Measurements from ENCODE around the gene LIFR. TPM values are rescaled to one million over a fixed set of nuclear protein-coding genes. Genes with fewer than 3 reads are reported as not detected.

The LIFR gene
- total RNA-seq, 2 donors from 2014 or later = 68.5 to 120 TPM

- Histone ChIP-seq H3K27ac (no peak overlapping the region), H3K4me1 (replicated peaks) (no peaks in the 10 kb centered on the region), H3K4me3 (no peak overlapping the region), H3K27me3 (replicated peaks; ENCODE audit: insufficient read depth) (no peaks in the 10 kb centered on the region), H3K36me3 (no peaks in the 10 kb centered on the region), H3K9me3 (no peaks in the 10 kb centered on the region)
- intact Hi-C loops (cut with DNase I) = no loop called here
- DNase-seq (ENCODE audit: low spot score) = no peak
- 92% methylated on average over 1 of the region's 1 CpG for WGBS
- TF ChIP-seq CTCF (IDR thresholded peaks at IDR 0.05) (no peak), POLR2AphosphoS5 (IDR thresholded peaks at IDR 0.05) (no peak), POLR2A (IDR thresholded peaks at IDR 0.05) (no peak)
Observed at GRCh38 chr5:38438757-38439156, 117.7 kb downstream of the LIFR start.

- H3K9me3 ChIP-seq = no peaks in the 10 kb centered on the region
- no peak for TF ChIP-seq CTCF (IDR thresholded peaks at IDR 0.05)
- TF ChIP-seq POLR2A (IDR thresholded peaks at IDR 0.05) = no peak
- no peak for TF ChIP-seq POLR2AphosphoS5 (IDR thresholded peaks at IDR 0.05)
- intact Hi-C loops (cut with DNase I) = no loop called here
- 77% methylated on average over 7 of the region's 7 CpGs for WGBS
- no peaks in the 10 kb centered on the region for H3K27me3 ChIP-seq (replicated peaks; ENCODE audit: insufficient read depth)
- H3K4me1 ChIP-seq (replicated peaks) = no peaks in the 10 kb centered on the region
- no peaks in the 10 kb centered on the region for H3K36me3 ChIP-seq
- no peak for DNase-seq (ENCODE audit: low spot score)
- no peak overlapping the region for H3K27ac ChIP-seq
- no peak overlapping the region for H3K4me3 ChIP-seq
Observed at GRCh38 chr5:38434966-38435705, 121.3 kb downstream of the LIFR start.

- Histone ChIP-seq H3K27ac (peak overlapping the region in 1 of 2 donors; percentile 19), H3K27me3 (replicated peaks; ENCODE audit: insufficient read depth) (no peaks in the 10 kb centered on the region), H3K4me1 (replicated peaks) (no peaks in the 10 kb centered on the region), H3K4me3 (no peak overlapping the region), H3K36me3 (no peaks in the 10 kb centered on the region), H3K9me3 (no peaks in the 10 kb centered on the region)
- intact Hi-C loops (cut with DNase I) = no loop called here
- no peak for TF ChIP-seq POLR2A (IDR thresholded peaks at IDR 0.05)
- TF ChIP-seq POLR2AphosphoS5 (IDR thresholded peaks at IDR 0.05) = no peak
- peak in 1 of 4 experiments; percentile 6 for TF ChIP-seq CTCF (IDR thresholded peaks at IDR 0.05)
- WGBS = 36% methylated on average over 6 of the region's 6 CpGs
- no peak for DNase-seq (ENCODE audit: low spot score)
Observed at GRCh38 chr5:38433160-38433861, 123.1 kb downstream of the LIFR start.

- TF ChIP-seq POLR2A (IDR thresholded peaks at IDR 0.05) = no peak
- no peak for TF ChIP-seq CTCF (IDR thresholded peaks at IDR 0.05)
- no peak for TF ChIP-seq POLR2AphosphoS5 (IDR thresholded peaks at IDR 0.05)
- no peaks in the 10 kb centered on the region for H3K36me3 ChIP-seq
- intact Hi-C loops (cut with DNase I) = no loop called here
- H3K9me3 ChIP-seq = no peaks in the 10 kb centered on the region
- no peak for DNase-seq (ENCODE audit: low spot score)
- no peak overlapping the region for H3K27ac ChIP-seq
- H3K27me3 ChIP-seq (replicated peaks; ENCODE audit: insufficient read depth) = no peaks in the 10 kb centered on the region
- 100% methylated on average over 1 of the region's 1 CpG for WGBS
- H3K4me1 ChIP-seq (replicated peaks) = no peaks in the 10 kb centered on the region
- H3K4me3 ChIP-seq = no peak overlapping the region
Observed at GRCh38 chr5:38431242-38431853, 125.1 kb downstream of the LIFR start.

Data from prostate gland (tissue), 2 donors.